ENCODE results near the gene SATL1.

DNA sequence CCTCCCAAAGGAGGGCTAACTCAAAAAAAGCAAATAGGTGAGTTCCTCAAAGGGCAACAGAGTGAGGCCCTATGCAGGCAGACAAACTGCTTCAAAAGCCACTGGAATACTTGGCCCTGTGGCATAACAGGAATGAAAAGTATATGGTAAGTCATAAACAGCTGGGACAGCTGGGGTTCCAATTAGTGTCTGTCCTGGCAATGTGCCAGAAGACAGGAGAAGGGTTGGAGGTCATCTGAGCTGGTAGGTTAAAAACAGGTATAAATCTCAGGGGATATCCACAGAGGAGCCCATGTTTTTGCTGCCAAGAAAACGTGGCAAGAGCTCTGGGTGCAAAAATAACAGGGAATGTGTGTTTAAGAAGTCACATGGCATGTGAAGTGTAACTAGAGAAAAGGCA is 128.3 kb downstream of the SATL1 start:
- TF ChIP-seq, protein P1, sequence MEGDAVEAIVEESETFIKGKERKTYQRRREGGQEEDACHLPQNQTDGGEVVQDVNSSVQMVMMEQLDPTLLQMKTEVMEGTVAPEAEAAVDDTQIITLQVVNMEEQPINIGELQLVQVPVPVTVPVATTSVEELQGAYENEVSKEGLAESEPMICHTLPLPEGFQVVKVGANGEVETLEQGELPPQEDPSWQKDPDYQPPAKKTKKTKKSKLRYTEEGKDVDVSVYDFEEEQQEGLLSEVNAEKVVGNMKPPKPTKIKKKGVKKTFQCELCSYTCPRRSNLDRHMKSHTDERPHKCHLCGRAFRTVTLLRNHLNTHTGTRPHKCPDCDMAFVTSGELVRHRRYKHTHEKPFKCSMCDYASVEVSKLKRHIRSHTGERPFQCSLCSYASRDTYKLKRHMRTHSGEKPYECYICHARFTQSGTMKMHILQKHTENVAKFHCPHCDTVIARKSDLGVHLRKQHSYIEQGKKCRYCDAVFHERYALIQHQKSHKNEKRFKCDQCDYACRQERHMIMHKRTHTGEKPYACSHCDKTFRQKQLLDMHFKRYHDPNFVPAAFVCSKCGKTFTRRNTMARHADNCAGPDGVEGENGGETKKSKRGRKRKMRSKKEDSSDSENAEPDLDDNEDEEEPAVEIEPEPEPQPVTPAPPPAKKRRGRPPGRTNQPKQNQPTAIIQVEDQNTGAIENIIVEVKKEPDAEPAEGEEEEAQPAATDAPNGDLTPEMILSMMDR (IDR thresholded peaks at IDR 0.05) = no peak
- TF ChIP-seq POLR2A (IDR thresholded peaks at IDR 0.05) = no peak
- no peak for TF ChIP-seq EP300 (IDR thresholded peaks at IDR 0.05)
- no peak for TF ChIP-seq POLR2AphosphoS5 (IDR thresholded peaks at IDR 0.05)

Data from gastroesophageal sphincter (tissue), 3 donors.